Measurements from ENCODE around the gene SLC6A4. TPM values are rescaled to one million over a fixed set of nuclear protein-coding genes. Genes with fewer than 3 reads are reported as not detected.

The SLC6A4 gene
- total and polyA plus RNA-seq, 2 of the 8 experiments (the other 6 are each of a cell fraction or from before 2014, with no cell fraction given) = 0.09 to 0.33 TPM

DNA sequence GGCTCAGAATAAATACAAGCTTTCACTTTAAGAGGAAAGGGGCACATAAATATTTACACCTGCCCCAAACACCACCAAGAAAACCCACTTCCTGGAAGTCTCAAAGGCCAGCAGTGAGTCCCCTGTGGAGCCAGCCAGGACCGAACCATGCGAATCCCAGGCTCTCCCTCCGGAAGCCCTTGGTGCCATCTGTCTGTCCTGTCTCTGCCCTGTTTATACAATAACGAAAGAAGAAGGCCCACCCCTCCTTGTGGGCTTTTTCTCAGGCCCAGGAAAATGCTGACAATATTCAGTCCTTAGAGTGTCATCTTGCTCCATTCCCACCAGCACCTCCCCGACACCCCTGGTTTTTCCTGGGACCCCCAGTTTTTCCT lies 3.6 kb upstream of the SLC6A4 start:
- Histone ChIP-seq H4K5ac (ENCODE audit: insufficient read length, low read depth, low read length) (no peak overlapping the region), H3K23ac (ENCODE audit: insufficient read length) (no peak overlapping the region), H3K27ac (ENCODE audit: low read depth, low read length) (no peak overlapping the region), H2BK12ac (ENCODE audit: low read depth, low read length) (no peak overlapping the region), H2BK20ac (ENCODE audit: low read length) (no peak overlapping the region), H3K18ac (ENCODE audit: extremely low read depth, low read length) (no peak overlapping the region; the same call in 1 of the 2 replicates), H3K27me3 (replicated peaks in 1 of 4; ENCODE audit: control insufficient read depth in 3 of 4, extremely low read depth in 1 of 4, insufficient read depth in 3 of 4, low read length in 3 of 4) (peaks cover 32 to 52% (median 47%) of the 10 kb centered on the region in 4 experiments), H2AFZ (ENCODE audit: low read length) (no peak overlapping the region), H3K4me2 (ENCODE audit: insufficient read depth in 1 of 2, low read depth in 2 of 2, low read length in 2 of 2) (peak overlapping the region; percentile 67 to 95), H4K8ac (ENCODE audit: extremely low read depth, insufficient read depth, low read length) (no peak overlapping the region), H4K20me1 (replicated peaks in 1 of 2; ENCODE audit: control insufficient read depth in 1 of 2, insufficient read depth in 2 of 2, low read length in 2 of 2) (no peaks in the 10 kb centered on the region), H3K79me2 (ENCODE audit: control insufficient read depth in 1 of 2, insufficient read depth in 2 of 2, low read length in 2 of 2) (no peaks in the 10 kb centered on the region), H3K23me2 (ENCODE audit: low read depth, low read length) (peaks cover 18% of the 10 kb centered on the region; the same call in 1 of the 2 replicates), H2BK120ac (replicated peaks; ENCODE audit: low read depth, low read length) (no peak overlapping the region), H3K9me3 (ENCODE audit: insufficient read depth in 2 of 2, low read depth in 1 of 2, low read length in 1 of 2) (peaks cover 5 to 8% of the 10 kb centered on the region in 2 experiments; a peak in 2 of 4 replicates), H3K14ac (ENCODE audit: insufficient read length) (no peak overlapping the region), H3K79me1 (ENCODE audit: low read depth, low read length) (no peaks in the 10 kb centered on the region), H2BK15ac (ENCODE audit: low read length) (no peak overlapping the region), H3K4me1 (replicated peaks in 1 of 4; ENCODE audit: control insufficient read depth in 3 of 4, insufficient read depth in 4 of 4, low read length in 3 of 4) (peaks cover 0 to 18% (median 15%) of the 10 kb centered on the region in 4 experiments; a peak in 5 of 7 replicates), H4K91ac (replicated peaks; ENCODE audit: insufficient read length, low read length) (no peak overlapping the region), H3K56ac (replicated peaks; ENCODE audit: insufficient read length, low read depth, low read length) (no peak overlapping the region), H3K4me3 (ENCODE audit: extremely low read depth in 1 of 4, insufficient read depth in 2 of 4, low read depth in 3 of 4, low read length in 4 of 4) (peak overlapping the region in 2 of 4 experiments; percentile 46 to 59; a peak in 2 of 8 replicates), H3K9ac (replicated peaks in 1 of 4; ENCODE audit: extremely low read depth in 1 of 4, low read depth in 3 of 4, low read length in 3 of 4) (no peak overlapping the region), H3K36me3 (ENCODE audit: control insufficient read depth in 2 of 4, insufficient read depth in 4 of 4, low read length in 3 of 4) (peaks cover 0 to 7% (median 0%) of the 10 kb centered on the region in 4 experiments; a peak in 1 of 8 replicates), H2AK5ac (ENCODE audit: low read depth, low read length) (no peak overlapping the region), H3K4ac (replicated peaks; ENCODE audit: insufficient read length, low read depth, low read length) (no peak overlapping the region), H2BK5ac (ENCODE audit: low read depth, low read length) (no peak overlapping the region)
- 58% methylated on average over 5 of the region's 5 CpGs; no CpG with 5 or more reads in 1 of the 2 experiments for whole genome bisulfite sequencing, 2 experiments (ENCODE audit: extremely low coverage in 1 of 2, insufficient coverage in 1 of 2, insufficient read length in 1 of 2, insufficient replicate concordance in 2 of 2, low coverage in 1 of 2, low lambda C conversion rate in 2 of 2, missing lambda C conversion rate in 1 of 2)
- ChIA-PET POLR2A (ENCODE audit: partially characterized antibody) (interaction anchor here (0.9 to 1.1 kb wide), 2 partner anchors 114 to 129 kb away, joined by 3 read pairs; no protein-coding TSS in a partner anchor), CTCF (ENCODE audit: partially characterized antibody) (interaction anchor here (4.7 to 5.0 kb wide), 2 partner anchors 98 to 113 kb away, joined by 19 to 36 read pairs; no protein-coding TSS in a partner anchor)
- FAIRE-seq = no peak
- TF ChIP-seq, protein P1, sequence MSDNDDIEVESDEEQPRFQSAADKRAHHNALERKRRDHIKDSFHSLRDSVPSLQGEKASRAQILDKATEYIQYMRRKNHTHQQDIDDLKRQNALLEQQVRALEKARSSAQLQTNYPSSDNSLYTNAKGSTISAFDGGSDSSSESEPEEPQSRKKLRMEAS (IDR thresholded peaks at IDR 0.05) = no peak
- TF ChIP-seq POLR2AphosphoS5 (IDR thresholded peaks at IDR 0.05; ENCODE audit: low read depth, low read length) (no peak), HDAC2 (IDR thresholded peaks at IDR 0.05; ENCODE audit: borderline replicate concordance in 1 of 2, low read depth in 2 of 2, low read length in 2 of 2) (no peak), RXRA (IDR thresholded peaks at IDR 0.05; ENCODE audit: insufficient read depth, low read depth, low read length) (no peak), SUZ12 (IDR thresholded peaks at IDR 0.05; ENCODE audit: low read length) (no peak), SP4 (IDR thresholded peaks at IDR 0.05; ENCODE audit: low read length) (no peak), BCL11A (IDR thresholded peaks at IDR 0.05; ENCODE audit: low read depth in 2 of 2, low read length in 2 of 2) (no peak), JUND (IDR thresholded peaks at IDR 0.05; ENCODE audit: low read length) (no peak), SIN3A (conservative IDR thresholded peaks at IDR 0.05 in 1 of 2, IDR thresholded peaks at IDR 0.05 in 1 of 2; ENCODE audit: low read depth in 1 of 2, low read length in 2 of 2) (no peak)
- TF ChIP-seq, protein P2, sequence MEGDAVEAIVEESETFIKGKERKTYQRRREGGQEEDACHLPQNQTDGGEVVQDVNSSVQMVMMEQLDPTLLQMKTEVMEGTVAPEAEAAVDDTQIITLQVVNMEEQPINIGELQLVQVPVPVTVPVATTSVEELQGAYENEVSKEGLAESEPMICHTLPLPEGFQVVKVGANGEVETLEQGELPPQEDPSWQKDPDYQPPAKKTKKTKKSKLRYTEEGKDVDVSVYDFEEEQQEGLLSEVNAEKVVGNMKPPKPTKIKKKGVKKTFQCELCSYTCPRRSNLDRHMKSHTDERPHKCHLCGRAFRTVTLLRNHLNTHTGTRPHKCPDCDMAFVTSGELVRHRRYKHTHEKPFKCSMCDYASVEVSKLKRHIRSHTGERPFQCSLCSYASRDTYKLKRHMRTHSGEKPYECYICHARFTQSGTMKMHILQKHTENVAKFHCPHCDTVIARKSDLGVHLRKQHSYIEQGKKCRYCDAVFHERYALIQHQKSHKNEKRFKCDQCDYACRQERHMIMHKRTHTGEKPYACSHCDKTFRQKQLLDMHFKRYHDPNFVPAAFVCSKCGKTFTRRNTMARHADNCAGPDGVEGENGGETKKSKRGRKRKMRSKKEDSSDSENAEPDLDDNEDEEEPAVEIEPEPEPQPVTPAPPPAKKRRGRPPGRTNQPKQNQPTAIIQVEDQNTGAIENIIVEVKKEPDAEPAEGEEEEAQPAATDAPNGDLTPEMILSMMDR (IDR thresholded peaks at IDR 0.05; ENCODE audit: control extremely low read depth in 1 of 3, insufficient read depth in 1 of 3, low read depth in 1 of 3, low read length in 3 of 3) = no peak
- no peak for DNase-seq (ENCODE audit: low read depth in 1 of 2, low spot score in 2 of 2)

Data from H1 (cell line).